Stimulated activated naive B cell treated with anti-CD40 and anti-IgM and Interleukin-4, amounts not matched to agents 10 μg/mL and 1 μg/mL and 100 μg/mL, for 72 hours (primary cell): ENCODE results near the gene CCNK.

Experiments
- ATAC-seq, 2 donors: fragments of 150-1000 bp; cut with Tn5 transposase; replicated peaks; 2 replicates each; pipeline ENCODE4 v1.10.0; 2021; ENCODE audit warnings: moderate library complexity in 1 of 2
- DNase-seq: peaks from one replicate; pipeline ENCODE4 v3.0.0; 2021
- H3K27ac Mint-ChIP-seq: one replicate; pipeline ENCODE4 v1.8.0; 2022; ENCODE audit warnings: mild to moderate bottlenecking, mixed read lengths
- H3K27me3 Mint-ChIP-seq, 2 donors: one replicate each; pipeline ENCODE4 v1.8.0; 2022; ENCODE audit warnings: mixed read lengths in 2 of 2
- H3K36me3 Mint-ChIP-seq, 2 donors: one replicate each; pipeline ENCODE4 v1.8.0; 2022; ENCODE audit warnings: mixed read lengths in 2 of 2, mild to moderate bottlenecking in 1 of 2
- H3K4me1 Mint-ChIP-seq, 2 donors: one replicate each; pipeline ENCODE4 v1.8.0; 2022; ENCODE audit warnings: mixed read lengths in 2 of 2, mild to moderate bottlenecking in 1 of 2
- H3K4me3 Mint-ChIP-seq, 2 donors: one replicate each; pipeline ENCODE4 v1.8.0; 2022; ENCODE audit warnings: mild to moderate bottlenecking in 2 of 2, mixed read lengths in 2 of 2, moderate library complexity in 1 of 2
- H3K9me3 Mint-ChIP-seq, 2 donors: one replicate each; pipeline ENCODE4 v1.8.0; 2022; ENCODE audit warnings: mixed read lengths in 2 of 2, mild to moderate bottlenecking in 1 of 2

Gene CCNK

DNA sequence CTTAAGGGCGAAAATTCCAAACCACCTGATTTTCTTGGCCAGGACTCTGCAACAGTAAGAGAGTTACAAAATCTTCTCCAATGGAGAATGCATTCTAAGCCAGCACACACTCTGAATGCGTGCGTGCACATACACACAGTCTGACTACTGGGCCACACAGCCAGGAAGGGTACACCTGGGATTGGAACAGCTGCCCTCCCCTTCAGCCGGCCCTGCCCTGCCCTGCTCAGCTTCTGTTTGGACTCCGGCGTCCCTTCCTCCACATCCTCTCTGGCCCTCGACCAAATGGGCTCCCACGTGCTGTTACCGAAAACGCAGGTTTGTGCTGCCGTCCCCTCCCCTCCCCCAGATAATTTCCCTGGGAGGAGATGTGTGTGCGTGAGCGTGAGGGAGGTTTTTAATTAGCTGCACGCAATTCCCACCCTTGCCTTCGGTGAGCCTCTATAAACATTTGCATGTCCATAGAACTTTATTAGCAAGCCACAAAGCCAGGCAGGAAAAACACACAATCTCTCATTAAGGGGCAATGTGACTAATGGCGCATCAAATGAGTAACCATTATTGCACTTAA is 43.0 kb downstream of the CCNK start:
- H3K9me3 Mint-ChIP-seq: no peaks in the 10 kb centered on the region
- H3K4me3 Mint-ChIP-seq: no peak overlapping the region
- DNase-seq: no peak
- H3K27ac Mint-ChIP-seq: no peak overlapping the region
- H3K36me3 Mint-ChIP-seq: no peaks in the 10 kb centered on the region
- H3K27me3 Mint-ChIP-seq: no peaks in the 10 kb centered on the region
- ATAC-seq: no peak
- H3K4me1 Mint-ChIP-seq: peaks cover 6% of the 10 kb centered on the region in 2 donors

DNA sequence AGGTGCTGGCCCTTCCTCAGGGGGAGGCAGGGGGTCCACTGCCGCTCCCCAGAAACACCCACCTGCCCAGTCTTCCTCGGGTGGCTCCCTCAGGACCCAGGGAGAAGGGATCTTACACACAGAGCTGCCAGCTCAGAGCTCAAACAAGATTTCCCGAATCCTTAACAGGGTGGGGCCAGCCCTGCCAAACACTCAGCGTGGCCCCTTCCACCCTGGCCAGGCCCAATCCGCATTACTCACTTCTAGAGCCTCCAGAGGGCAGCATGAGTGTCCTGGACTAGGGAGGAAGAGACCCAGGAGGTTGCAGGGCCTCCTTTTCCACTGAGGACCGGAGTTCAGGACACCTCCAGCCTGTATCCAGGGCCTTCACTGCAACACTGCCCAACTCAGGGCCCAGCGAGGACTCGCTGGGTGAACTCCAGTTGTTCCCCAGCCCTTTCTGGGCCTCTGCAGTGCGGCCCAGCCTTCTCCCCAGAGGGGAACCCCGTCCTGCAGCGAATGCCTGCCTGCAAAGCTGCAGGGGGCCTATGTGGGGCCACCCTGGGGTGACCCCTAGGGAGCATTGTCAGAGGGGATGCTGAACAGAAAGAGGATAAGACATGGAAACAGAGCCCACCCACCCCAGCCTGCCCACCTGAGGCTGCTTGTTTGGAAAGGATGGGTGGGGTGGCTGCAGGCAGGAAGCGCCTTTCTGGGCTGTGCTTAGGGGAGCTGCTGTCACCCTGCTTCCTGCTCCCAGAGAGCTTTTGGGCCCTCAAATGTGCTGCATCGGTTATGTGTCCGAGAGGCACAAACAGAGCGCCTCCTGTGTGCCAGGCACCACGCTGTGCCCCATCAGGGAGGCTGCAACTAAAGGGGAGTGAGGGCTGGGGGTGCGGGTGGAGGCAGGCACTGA is 43.8 kb downstream of the CCNK start:
- no peak overlapping the region for H3K4me3 Mint-ChIP-seq
- DNase-seq (no peak), ATAC-seq (peak; percentile 15 to 26)
- no peak overlapping the region for H3K27ac Mint-ChIP-seq
- H3K27me3 Mint-ChIP-seq: no peaks in the 10 kb centered on the region
- H3K9me3 Mint-ChIP-seq: no peaks in the 10 kb centered on the region
- peaks cover 6% of the 10 kb centered on the region in 2 donors for H3K4me1 Mint-ChIP-seq
- no peaks in the 10 kb centered on the region for H3K36me3 Mint-ChIP-seq

DNA sequence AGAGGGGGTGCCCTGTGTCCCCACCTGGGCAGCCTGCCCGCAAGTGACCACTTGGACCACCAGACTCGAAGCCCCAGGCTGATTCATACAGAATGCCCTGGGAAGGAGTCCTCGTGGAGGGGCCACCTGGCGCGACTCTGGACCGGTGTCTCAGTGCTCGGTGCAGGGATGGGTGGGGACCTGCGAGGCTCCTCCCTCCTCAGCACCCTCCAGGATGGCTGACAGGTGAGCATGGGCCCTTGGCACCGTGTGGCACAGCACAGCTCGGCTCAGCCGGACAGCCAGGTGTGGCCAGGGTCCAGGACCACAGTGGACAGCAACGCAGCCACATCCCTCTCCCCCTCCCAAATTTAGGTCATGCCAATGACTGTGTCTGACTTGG is 44.5 kb downstream of the CCNK start:
- Mint-ChIP-seq H3K36me3 (no peaks in the 10 kb centered on the region), H3K4me3 (no peak overlapping the region), H3K9me3 (no peaks in the 10 kb centered on the region), H3K27ac (no peak overlapping the region), H3K4me1 (peaks cover 6% of the 10 kb centered on the region in 2 donors), H3K27me3 (no peaks in the 10 kb centered on the region)
- DNase-seq (no peak), ATAC-seq (no peak)

DNA sequence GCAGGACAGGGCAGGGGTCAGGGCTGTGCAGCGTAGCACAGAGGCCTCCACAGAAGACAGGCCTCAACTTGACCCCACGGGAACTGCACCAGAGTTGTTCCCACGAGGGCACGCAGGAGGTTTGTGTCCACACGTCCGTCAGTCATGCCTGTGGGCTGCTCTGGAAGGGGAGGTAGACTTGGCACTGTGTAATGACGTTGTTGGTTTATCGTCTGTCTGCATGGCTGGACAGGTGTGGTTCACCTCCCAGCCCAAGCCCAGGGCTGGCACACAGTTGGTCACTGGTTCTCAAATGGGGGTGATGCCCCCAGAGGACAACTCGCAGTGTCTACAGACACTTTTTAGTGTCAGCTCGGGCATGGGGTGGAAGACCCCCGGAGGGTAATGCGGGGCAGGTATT is 45.8 kb downstream of the CCNK start:
- ATAC-seq (no peak), DNase-seq (no peak)
- no peak overlapping the region for H3K4me3 Mint-ChIP-seq
- H3K4me1 Mint-ChIP-seq: peaks cover 6% of the 10 kb centered on the region in 2 donors
- H3K9me3 Mint-ChIP-seq: no peaks in the 10 kb centered on the region
- peaks cover 0 to 3% of the 10 kb centered on the region in 2 donors for H3K27me3 Mint-ChIP-seq
- no peaks in the 10 kb centered on the region for H3K36me3 Mint-ChIP-seq
- H3K27ac Mint-ChIP-seq: no peak overlapping the region

DNA sequence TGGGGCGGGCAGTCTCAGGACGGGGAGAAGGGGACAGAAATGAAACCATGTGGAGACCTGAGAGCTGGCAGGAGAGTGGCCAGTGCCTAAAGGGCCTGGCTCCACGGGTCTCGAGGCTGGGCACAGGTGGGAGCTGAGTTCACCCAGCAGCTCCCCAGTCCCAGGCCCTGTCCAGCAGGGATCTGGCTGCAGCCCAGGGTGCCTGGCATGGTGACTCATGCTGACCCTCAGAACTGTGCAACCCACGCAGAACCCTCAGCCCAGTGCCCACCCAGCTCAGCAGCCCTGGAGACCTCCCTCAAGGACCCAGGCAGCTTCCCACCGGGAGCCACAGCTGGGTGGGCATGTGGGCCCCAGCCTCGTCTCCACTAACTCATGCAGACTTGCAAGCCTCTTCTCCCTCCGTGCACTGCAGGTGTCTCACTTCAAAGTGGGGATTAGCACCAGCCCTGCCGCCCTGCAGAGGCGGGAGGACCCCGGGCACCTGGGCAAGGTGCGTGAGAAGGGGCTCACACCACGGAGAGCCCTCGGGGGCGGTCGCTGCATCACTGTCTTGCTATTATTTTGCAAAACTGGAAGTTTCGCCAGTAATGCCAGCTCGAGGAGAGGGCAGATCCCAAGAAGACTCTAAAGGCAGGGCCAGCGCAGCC is 46.3 kb downstream of the CCNK start:
- Mint-ChIP-seq H3K27me3 (peaks cover 0 to 7% of the 10 kb centered on the region in 2 donors), H3K36me3 (no peaks in the 10 kb centered on the region), H3K4me3 (no peak overlapping the region), H3K9me3 (no peaks in the 10 kb centered on the region), H3K4me1 (peaks cover 6% of the 10 kb centered on the region in 2 donors), H3K27ac (no peak overlapping the region)
- ATAC-seq (no peak), DNase-seq (no peak)

DNA sequence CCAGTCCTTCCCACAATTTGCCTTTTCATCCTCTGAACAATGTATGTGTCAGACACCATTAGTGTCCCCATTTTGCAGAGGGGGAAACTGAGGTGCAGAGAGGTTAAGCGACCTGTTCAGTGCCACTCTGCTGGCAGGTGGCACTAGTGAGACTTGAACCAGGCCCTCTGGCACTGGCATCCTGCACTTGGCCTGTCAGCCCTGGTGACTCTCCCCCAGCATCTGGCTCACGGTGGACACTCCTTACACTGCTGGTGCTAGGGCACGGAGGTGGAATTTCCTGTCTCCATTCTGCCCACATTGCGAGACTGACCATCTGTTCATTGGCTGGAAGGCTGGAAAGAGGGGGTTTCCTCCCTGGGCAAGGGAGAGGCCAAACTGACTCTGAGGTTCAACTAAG is 48.7 kb downstream of the CCNK start:
- Mint-ChIP-seq H3K27ac (no peak overlapping the region), H3K4me3 (no peak overlapping the region), H3K36me3 (no peaks in the 10 kb centered on the region), H3K9me3 (no peaks in the 10 kb centered on the region), H3K4me1 (peaks cover 5% of the 10 kb centered on the region in 2 donors), H3K27me3 (peaks cover 0 to 14% of the 10 kb centered on the region in 2 donors)
- no peak for ATAC-seq
- no peak for DNase-seq

DNA sequence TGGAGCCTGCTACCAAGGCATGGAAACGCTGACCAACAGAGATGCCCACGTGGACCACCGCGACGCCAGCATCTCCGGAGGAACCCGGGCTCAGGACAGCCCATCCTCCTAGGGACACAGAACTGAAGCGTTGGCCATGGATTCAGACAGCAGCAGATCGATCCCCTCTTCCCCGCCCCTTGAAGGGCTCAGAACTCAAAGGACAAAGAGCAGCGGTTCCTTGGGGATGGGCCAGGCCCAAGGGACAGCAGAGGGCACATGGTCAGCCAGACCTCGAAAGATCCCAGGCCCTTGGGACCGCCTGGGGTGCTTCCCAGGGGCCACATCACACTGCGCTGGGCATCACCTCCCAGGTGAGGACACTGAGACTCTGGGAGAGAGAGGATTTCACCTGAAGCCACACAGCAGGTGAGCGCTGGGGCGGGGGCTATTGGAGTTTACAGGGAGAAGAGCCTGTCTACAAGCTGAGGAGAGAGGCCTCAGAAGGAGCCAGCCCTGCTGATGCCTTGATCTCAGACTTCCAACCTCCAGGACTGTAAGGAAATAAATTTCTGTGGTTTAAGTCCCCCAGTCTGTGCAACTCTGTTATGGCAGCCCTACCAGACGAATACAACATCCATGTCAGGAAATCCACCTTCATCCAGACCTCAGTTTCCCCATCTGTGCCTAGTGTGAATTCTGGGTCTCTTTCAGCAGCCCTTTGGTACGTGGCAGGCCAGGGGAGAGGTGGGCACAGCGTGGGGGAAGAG is 49.4 kb downstream of the CCNK start:
- no peak for ATAC-seq
- H3K36me3 Mint-ChIP-seq: no peaks in the 10 kb centered on the region
- no peak overlapping the region for H3K27ac Mint-ChIP-seq
- DNase-seq: no peak
- H3K9me3 Mint-ChIP-seq: no peaks in the 10 kb centered on the region
- peaks cover 0 to 14% of the 10 kb centered on the region in 2 donors for H3K27me3 Mint-ChIP-seq
- no peak overlapping the region for H3K4me3 Mint-ChIP-seq
- H3K4me1 Mint-ChIP-seq: no peaks in the 10 kb centered on the region

DNA sequence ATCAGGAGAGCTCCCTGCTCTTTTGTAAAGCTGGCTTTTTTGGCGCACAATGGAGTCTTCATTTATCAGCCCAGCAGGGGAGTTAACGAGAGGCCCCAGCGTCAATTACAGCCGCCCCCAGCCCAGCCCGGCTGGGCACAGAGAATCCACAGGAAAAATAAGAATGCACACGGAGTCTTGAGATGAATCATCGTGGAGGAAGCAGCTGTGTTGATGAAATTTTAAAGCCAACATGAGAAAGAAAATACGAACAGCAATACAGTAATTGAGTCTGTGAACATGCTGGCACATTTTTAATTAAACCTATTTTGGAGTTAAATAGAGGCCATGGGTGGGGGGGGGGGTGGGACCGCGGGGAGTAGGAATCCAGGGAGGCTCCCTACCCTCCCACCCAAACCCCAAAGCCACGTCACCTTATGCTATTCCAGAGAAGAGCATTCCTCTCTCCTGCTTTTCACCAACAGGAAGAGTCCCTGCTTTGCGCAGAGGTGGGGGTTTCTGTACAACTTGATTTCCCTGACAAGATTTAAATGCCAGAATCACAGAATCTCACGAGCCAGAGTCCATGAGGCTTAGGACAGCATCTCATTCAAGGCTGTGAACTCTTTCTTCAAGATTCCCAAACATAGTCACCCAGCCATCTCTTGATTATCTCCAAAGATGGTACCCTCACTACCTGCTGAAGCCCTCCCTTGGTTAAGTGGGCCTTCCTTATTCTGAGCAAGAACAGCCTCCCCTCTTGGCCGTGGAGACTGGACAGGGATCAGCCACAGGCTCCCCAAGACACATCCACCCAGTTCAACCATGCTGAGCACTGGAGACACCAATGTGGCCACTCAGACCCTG is 50.3 kb downstream of the CCNK start:
- no peak for DNase-seq
- no peak overlapping the region for H3K27ac Mint-ChIP-seq

DNA sequence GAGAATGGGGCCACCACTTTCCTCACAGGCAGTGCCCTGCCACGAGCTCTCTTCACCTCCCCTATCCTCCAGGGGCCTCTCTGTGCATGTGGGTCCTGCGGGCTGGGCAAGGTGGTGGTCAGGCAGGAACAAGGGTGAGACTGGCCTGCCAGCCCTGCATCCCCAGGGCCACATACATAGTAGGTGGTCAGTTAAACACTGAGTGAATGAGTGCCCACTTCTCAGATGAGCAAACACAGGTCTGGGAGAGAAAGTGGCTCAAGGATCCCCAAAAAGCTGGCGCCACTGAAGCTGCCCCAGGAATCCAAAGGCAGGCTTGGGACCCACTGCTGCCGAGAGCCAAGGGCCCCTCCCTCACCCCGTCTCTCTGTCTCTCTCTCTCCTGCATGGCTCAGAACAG is 51.1 kb downstream of the CCNK start:
- DNase-seq: no peak
- Mint-ChIP-seq H3K36me3 (no peaks in the 10 kb centered on the region), H3K4me3 (no peak overlapping the region), H3K27me3 (peaks cover 0 to 14% of the 10 kb centered on the region in 2 donors), H3K9me3 (no peaks in the 10 kb centered on the region), H3K4me1 (no peaks in the 10 kb centered on the region), H3K27ac (no peak overlapping the region)
- no peak for ATAC-seq

More for the DNA sequence above, 50.3 kb downstream of the CCNK start:
- H3K4me3 Mint-ChIP-seq: no peak overlapping the region
- ATAC-seq: no peak
- H3K36me3 Mint-ChIP-seq: no peaks in the 10 kb centered on the region
- peaks cover 0 to 14% of the 10 kb centered on the region in 2 donors for H3K27me3 Mint-ChIP-seq
- H3K9me3 Mint-ChIP-seq: no peaks in the 10 kb centered on the region
- H3K4me1 Mint-ChIP-seq: no peaks in the 10 kb centered on the region

DNA sequence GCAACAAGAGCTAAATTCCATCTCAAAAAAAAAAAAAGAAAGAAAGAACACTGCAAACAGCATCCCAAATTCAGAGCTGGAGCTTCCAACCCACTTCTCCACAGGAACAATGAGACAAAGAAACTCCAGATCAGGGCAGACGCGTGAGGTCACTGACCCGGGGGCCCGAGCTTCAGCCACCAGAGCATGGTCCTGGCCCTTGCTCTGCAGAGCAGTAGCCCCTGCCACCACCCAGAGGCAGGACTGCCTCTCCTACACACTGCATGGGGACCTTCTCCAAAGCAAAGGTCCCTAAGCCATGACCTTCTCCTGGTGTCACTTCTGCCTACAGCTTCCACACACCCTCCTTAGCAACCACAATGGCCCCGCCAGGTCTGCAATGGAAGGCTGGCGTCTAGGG is 53.1 kb downstream of the CCNK start:
- no peaks in the 10 kb centered on the region for H3K36me3 Mint-ChIP-seq
- peaks cover 12 to 31% of the 10 kb centered on the region in 2 donors for H3K27me3 Mint-ChIP-seq
- peaks cover 3 to 12% of the 10 kb centered on the region in 2 donors for H3K4me1 Mint-ChIP-seq
- ATAC-seq (no peak), DNase-seq (no peak)
- H3K9me3 Mint-ChIP-seq: no peaks in the 10 kb centered on the region
- H3K4me3 Mint-ChIP-seq: no peak overlapping the region
- no peak overlapping the region for H3K27ac Mint-ChIP-seq

DNA sequence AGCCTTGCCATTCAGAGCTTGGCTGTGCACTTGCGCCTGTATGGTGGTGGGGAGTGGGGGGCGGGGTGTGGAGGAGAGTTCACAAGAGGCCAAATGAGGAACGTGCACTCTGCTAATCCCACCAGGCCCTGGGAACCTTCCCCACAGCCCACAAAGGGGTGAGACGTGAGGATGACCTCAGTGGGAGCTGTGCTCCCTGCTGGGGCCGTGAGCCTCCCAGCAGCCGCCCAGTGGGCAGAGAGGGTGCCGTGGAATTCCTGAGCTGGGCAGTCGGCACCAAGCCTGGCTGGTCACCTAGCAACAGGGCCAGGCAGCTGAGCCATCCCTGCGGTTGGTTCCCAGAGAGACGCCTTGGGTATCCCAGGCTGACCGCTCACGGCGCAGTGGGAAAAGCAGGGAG is 53.7 kb downstream of the CCNK start:
- no peak overlapping the region for H3K4me3 Mint-ChIP-seq
- H3K9me3 Mint-ChIP-seq: no peaks in the 10 kb centered on the region
- H3K4me1 Mint-ChIP-seq: peaks cover 3 to 12% of the 10 kb centered on the region in 2 donors
- DNase-seq (no peak), ATAC-seq (no peak)
- no peak overlapping the region for H3K27ac Mint-ChIP-seq
- no peaks in the 10 kb centered on the region for H3K36me3 Mint-ChIP-seq
- peaks cover 12 to 31% of the 10 kb centered on the region in 2 donors for H3K27me3 Mint-ChIP-seq

DNA sequence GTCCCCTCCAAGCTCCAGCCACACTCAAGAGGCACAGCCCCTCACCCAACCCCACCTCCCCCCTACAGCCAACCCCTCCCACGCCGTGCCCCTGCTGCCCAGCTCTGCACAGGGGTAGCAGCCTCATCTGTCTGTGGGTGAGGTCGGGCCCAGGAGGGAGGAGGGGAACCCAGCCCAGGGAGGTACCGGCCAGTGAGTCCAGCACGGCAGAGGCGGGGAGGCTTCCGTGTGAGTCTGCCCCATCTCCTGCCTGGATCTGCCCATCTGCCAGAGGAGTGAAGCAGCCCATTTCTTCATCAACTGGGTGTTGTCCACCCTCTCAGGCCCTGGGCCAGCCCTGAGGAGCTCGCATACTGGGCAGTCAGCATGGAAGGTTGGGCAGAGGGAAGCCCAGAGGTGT is 54.2 kb downstream of the CCNK start:
- ATAC-seq (no peak), DNase-seq (no peak)
- H3K9me3 Mint-ChIP-seq: no peaks in the 10 kb centered on the region
- H3K4me3 Mint-ChIP-seq: no peak overlapping the region
- peaks cover 12 to 31% of the 10 kb centered on the region in 2 donors for H3K27me3 Mint-ChIP-seq
- H3K4me1 Mint-ChIP-seq: peaks cover 3 to 12% of the 10 kb centered on the region in 2 donors
- H3K36me3 Mint-ChIP-seq: no peaks in the 10 kb centered on the region
- no peak overlapping the region for H3K27ac Mint-ChIP-seq

DNA sequence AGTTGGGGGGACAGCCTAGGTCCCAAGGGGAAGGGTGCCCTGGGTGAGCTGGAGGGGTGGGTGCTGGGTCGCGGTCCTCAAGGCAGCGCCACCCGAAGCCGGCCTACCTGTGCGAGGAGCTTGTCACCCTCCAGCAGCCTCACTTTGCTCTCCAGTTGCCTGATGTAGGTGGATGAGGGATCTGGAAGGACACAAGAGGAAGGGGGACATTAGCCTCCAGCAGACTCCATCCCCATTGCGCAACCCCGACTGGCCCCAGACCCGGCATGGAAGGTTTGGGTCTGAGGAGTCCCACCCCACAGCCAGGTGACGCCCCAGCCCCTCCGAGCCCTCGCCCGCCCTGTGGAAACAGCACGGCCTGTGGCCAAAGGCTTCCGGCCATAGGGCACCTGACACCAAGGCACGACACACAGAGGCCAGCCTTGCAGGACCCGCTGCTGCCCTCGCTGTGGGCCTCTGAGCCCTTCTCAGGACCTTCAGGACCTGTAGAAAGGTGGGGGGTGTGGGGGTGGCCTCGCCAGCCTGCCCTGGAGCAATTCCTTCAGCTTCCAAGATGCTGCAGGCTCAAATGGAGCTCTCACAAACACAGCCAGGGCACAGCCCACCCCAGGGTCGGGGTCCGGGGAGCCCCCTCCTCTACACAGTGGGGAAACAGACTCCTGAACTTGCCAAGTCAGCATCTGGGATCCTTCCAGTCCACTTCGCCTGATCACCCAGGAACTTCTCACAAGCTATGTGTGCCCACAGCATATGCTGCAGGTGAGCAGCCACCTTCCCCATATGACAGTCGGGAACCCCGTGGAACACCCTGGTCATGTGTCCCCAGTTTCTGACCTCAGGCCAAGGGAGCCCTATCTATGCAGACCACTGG is 54.9 kb downstream of the CCNK start:
- peaks cover 14 to 31% of the 10 kb centered on the region in 2 donors for H3K27me3 Mint-ChIP-seq
- no peaks in the 10 kb centered on the region for H3K36me3 Mint-ChIP-seq
- H3K9me3 Mint-ChIP-seq: no peaks in the 10 kb centered on the region
- H3K4me3 Mint-ChIP-seq: no peak overlapping the region
- DNase-seq (no peak), ATAC-seq (no peak)
- H3K27ac Mint-ChIP-seq: no peak overlapping the region
- H3K4me1 Mint-ChIP-seq: peaks cover 5 to 12% of the 10 kb centered on the region in 2 donors
